NCI-H1694 treated with DMSO at 0.1 percent for 48 hours (cell line): ENCODE measurements around the gene BCO2.
"Not testable (repeated sequence)": the region's sequence is repeated elsewhere in the genome, so short reads cannot be mapped to it uniquely, and the experiment has no call there.

Source experiments
- DNase-seq: peaks from one replicate; lab custom pipeline; 2025; lab: John Stamatoyannopoulos, UW

The BCO2 gene, protein sequence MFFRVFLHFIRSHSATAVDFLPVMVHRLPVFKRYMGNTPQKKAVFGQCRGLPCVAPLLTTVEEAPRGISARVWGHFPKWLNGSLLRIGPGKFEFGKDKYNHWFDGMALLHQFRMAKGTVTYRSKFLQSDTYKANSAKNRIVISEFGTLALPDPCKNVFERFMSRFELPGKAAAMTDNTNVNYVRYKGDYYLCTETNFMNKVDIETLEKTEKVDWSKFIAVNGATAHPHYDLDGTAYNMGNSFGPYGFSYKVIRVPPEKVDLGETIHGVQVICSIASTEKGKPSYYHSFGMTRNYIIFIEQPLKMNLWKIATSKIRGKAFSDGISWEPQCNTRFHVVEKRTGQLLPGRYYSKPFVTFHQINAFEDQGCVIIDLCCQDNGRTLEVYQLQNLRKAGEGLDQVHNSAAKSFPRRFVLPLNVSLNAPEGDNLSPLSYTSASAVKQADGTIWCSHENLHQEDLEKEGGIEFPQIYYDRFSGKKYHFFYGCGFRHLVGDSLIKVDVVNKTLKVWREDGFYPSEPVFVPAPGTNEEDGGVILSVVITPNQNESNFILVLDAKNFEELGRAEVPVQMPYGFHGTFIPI

DNA sequence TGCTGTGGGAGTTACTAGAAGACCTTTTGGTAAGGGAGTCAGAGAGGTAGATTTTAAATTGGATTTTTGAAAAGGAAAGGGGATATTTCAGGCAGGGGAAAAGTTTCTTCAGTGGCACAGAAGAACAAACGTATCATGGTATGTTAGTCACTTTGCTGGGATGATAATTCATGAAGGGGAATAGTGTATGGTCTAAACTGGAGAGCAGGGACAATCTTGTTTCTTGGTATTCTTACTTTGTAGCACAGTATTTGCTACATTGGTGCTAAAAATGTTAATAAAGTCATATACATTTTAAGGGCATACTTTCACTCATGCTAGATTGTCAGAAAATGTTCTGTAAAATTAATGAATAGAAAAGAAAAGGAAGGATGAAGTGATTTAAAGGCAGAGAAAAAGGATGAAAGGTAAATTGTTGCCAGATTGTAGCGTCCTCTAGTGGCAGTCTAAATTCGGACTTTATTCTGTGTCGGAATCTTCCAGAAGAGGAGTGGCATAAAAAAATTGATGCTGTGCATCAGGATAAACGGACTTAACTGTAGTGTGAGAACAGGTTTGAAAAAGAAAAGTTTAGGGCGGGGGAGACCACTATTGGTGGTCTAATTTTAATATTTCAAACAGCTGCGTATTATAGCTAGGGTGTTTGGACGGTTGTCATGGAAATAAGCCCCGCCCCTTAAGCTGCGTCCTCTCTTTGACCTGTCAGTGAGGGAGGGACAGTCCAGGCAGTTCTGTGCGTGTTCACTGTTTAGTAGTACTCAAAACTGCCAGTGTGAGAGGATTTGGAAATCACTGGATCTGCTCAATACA, at the start of gene BCO2:
Gene BCO2 (plus strand): TSS at position 724 of the 810 bp plus-strand sequence. CDS start 90 bp downstream, outside the sequence.
- DNase-seq, result no peak

DNA sequence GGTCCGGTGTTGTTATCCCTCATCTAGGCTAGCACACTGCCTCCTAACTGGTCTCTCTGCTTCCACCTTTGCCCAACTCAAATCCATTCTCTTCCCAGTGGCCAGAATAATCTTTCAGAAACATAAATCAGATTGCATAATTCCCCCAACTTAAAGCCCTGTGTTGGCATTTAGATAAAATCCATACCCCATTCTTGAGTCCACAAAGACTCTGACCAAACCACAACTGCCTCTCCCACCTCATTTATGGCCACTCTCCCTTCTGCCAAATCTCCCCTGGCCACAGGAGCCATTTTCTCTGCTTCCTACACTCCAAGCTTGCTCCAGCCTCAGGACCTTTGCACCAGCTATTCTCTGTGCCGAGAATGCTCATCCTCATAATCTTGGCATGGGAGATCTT, 48.3 kb upstream of the BCO2 start:
- DNase-seq, result no peak

DNA sequence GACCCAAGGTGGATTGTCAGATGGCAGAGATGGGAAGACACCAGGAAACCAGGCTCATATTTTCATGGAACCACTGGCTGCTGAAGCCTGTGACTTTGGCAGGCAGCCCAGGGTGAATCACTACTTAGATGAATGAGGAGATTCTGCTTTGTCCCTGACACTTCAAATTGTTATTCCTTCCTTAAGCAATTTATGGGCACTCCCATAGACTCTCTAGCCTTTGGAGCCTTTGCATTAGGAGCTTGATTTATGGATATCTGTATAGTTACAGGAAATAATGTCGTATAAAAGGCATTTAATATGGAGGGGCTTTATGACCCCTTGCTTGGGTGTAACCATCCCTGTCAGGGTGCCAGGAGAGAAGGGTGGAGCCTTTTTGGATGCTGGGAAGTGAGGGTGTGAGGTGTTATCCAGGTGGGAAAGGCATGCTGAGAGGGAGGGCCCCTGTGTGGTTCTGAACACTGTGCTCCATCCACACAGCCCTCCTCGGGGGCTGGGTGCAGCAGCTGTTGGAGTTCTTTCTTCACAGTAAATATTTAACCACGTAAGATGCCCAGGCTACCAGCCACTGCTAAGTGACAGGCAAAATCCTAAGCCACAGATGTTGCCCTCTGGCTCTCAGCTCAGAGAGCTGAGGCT, 46.7 kb upstream of the BCO2 start:
- DNase-seq, result no peak

DNA sequence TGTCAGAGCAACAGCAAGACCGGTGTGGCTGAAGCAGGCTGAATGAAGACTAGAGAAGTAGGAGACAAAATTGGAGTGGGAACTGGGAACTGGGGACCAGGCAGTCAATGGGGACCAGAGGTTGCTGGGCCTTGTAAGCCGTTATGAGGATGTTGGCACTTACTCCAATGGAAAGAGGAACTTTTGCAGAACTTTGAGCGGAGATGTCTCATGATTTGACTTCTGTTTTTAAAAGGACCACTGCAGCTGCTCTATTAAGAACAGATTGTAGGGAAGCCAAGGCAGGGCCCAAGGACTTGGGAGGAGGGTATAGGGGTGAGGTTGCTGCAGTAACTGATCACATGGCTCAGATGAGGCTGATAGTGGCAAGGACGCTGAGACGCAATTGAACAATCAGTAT, 45.7 kb upstream of the BCO2 start:
- DNase-seq, result no peak

DNA sequence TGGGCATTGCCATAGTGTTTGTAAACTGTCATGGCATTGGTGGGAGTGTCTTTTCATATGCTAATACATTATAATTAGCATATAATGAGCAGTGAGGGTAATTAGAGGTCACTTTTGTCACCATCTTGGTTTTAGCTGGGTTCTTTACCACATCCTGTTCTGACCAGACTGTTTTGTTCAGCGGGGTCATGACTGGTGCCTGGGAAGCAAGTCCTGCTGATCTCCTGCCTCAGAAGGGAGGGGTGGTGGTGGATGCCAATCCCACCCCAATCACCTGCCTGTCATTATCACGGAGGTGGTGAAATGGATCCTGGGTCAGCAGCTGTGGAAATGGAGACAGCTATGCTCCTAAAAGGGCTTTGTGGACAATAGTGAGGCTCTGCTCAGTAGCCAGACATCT, 42.6 kb upstream of the BCO2 start:
- no peak for DNase-seq

DNA sequence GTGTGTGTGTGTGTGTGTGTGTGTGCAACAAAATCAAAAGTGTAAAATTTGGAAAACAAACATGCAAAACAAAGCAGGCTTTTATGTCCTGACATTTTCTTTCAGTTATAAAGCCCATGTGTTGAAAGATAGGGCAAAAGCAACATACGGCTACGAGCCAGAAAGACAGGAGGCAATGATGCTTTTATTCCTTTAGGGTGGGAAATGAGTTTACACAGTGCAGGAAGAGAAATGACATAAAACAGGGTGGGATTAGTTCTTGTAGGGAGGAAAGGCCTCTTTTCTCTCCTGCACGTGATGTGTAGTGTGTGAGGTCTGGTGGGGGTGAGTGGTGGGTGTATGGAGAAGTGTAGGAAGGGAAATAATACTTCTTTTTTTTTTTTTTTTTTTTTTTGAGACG, 40.8 kb upstream of the BCO2 start:
- DNase-seq, result no peak

DNA sequence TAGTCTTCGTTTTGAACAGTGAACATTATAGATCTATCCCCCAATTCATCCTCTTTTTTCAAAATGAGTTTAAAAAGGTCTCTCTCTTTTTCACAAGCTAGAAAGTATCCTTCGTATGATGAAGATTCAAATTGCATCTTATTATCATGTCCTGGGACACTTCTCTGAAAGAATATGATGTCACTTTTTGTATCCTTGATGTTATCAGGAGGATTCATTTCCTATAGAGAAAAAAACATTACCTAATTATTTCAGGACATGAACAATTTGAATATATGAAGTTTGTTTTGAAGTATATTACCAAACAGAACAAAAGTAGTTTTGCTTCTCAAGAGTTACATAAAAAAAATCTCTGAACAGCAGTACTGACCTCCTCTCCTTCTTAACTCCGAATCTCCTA, 31.7 kb upstream of the BCO2 start:
- DNase-seq, result no peak

DNA sequence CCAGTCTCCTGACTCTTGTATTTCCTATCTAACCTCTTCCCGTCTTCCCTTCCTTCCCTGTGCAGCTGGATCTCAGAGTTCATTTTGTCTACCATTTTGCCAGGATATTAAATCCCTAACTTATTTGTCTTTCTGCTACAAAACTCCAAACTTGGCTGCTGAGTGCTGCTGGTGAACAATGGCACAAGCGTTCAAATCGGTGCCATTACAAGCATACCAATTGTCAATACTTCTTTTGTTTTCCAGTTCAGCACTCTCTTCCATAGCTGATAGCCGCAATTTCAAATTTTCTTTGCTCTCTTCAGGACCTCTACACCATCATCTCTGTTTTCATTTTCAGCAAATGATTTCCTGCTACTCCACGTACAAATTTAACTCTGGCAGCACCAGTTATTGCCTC, 24.8 kb upstream of the BCO2 start:
- DNase-seq, result no peak

DNA sequence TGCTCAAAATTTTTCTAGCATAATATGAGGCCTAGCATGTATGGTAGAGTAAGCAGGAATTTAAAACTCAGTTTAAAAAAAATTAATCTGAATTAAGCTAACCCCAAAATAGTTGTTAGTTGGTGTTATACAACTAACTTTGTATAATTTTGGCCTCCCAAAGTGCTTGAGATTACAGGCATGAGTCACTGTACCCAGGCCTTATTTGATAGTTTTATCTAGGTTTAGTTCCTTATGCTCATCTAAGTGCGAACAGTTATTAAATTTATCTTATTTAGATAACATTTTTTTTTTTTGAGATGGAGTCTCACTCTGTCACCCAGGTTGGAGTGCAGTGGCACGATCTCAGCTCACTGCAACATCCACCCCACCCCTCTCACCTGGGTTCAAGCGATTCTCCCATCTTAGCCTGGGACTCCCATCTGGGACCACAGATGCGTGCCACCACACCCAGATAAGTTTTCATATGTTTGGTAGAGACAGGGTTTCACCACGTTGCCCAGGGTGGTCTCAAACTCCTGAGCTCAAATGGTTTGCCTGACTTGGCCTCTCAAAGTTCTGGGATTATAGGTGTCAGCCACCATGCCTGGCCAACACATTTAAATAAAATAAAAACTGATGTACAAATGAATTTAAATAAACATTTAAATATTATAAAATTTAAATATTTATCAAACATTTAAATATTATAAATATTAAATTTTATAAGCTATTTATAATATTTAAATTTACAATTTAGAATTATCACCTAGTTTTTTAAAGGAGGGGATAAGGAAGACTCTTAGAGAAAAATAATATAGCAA, 19.0 kb upstream of the BCO2 start:
- no peak for DNase-seq

DNA sequence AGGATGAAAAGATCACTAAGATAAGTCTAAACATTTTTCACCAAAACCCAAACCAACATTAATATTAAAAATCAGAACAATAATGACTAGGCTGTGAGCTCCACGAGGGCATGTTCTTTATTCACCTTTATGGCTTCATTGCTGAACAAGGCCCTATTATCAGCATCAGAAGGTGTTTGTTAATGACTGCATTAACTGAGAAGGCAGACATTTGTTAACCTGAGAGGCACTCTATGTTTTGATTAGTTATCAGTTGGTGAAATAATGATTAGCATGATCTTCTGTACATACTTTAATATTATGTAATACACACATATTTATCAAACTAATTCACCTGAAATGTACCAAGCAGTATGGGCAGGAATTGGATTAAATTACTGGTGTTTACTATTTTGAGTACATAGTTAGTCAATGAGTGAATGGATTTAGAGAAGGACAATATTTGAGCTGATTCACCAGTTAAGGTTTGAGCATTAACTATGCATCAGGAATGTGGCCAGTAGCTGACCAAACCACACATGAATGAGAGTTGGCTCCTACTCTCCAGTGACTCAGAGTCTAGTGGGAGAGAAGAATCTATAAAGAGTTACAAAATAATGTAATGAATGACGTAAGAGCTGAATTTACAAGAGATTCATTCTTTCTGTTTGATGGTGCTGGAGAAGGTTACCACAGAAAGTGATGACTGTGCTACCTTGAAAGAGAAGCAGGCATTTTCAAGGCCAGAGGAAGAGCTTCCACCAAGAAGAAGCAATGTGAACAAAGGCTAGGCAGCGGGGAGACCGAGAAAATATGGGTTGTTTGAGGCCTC, 18.2 kb upstream of the BCO2 start:
- no peak for DNase-seq

DNA sequence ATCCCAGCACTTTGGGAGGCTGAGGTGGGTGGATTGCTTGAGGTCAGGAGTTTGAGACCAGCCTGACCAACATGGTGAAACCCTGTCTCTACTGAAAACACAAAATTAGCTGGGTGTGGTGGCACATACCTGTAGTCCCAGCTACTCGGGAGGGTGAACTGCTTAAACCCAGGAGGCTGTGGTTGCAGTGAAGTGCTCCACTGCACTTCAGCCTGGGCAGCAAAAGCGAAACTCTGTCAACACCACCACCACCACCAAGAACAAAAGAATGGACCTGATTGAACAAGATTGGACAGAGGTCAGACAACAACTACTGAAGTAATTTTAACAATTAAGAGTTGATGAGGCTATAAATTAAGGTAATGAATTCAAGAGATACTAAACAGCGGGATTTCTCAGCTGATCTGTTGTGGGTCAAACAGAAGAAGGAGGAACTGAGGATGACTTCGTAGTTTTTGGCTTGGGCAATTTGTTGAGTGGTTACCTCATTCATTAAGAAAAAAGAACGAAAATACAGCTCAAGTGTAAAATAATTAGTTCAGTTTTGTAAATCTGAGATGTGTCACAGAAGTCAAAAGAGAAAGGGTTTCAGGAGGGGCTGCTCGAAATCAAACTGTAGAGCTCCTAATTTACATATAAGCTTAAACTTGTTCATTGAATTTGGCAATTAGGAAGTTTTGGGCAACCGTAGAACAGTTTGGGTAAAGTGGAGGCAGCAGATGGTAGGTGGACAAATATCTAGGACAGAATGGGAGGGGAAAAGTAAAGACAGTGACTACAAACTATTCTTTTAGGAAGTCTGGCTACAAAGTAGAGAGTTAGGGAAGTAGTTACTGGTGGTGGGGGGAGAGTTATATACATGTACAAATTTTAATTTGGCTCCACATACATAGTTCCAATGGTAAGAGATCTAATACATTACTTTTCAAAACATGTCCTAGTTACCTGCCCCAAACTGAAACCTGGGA, 15.9 kb upstream of the BCO2 start:
- DNase-seq, result no peak

DNA sequence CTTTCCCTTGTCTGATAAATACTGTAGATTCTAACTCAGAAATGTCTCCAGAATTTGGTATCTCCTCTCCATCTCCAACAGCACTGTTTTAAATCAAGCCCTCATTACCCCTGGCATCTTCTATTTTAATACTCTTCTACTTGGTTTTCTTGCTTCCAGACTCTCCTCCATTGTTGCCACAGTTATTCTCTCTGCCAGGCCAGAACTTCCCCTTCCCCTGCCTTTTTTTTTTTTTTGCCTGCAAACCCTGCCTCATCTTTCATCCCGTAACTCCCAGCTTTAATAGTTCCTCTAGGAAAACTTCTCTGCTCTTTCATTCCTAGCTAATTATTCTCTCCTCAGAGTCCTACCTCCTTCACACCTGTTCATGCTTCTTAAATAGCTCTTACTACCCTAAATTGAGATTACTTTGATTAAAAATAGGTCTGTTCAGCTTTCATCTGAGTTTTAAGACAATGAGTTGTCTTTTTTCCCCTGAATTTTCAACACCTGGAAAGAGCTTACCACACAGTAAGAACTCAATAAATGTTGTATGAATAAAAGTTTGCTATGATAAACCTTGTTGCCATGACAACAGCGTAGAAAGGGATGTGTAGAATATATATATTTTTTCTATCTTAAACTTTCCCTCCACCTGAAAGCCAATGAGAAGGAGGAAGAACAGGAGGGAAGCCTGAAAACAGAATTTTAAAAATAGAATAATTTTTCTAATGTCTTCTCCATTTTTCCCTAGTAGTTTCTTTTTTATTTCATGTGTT, 15.0 kb upstream of the BCO2 start:
- DNase-seq, result no peak

DNA sequence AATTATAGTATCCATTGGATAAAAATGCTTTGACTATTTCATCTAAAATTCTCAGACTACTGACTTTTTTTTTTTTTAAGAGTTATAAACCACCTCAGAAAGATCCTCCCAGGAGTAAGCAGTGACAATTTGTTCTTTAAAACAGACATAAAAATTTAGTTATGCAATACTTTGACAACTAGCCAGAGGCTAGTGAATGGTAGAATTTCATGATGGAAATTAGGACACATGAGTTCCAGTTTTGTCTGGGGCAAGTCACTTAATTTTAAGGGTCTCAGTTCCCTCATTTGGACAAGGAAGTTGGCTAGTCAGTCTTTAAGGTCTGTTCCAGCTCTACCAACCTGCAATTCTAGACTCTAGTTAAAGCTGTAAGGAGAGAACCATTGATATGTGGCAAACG, 14.3 kb upstream of the BCO2 start:
- no peak for DNase-seq

DNA sequence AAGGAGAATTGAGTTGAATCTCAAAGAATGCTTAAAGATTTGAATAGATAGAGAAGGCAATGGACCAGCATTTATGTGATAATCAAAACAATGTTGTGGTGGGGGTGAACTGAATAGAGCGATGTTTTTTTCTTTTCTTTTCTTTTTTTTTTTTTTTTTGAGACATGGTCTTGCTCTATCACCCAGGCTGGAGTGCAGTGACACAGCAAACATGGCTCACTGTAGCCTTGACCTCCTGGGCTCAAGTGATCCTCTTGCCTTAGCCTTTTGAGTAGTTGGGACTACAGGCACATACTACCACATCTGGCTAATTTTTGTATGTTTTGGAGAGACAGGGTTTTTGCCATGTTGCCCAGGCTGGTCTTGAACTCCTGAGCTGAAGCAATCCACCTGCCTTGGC, 13.1 kb upstream of the BCO2 start:
- not testable (repeated sequence) for DNase-seq

DNA sequence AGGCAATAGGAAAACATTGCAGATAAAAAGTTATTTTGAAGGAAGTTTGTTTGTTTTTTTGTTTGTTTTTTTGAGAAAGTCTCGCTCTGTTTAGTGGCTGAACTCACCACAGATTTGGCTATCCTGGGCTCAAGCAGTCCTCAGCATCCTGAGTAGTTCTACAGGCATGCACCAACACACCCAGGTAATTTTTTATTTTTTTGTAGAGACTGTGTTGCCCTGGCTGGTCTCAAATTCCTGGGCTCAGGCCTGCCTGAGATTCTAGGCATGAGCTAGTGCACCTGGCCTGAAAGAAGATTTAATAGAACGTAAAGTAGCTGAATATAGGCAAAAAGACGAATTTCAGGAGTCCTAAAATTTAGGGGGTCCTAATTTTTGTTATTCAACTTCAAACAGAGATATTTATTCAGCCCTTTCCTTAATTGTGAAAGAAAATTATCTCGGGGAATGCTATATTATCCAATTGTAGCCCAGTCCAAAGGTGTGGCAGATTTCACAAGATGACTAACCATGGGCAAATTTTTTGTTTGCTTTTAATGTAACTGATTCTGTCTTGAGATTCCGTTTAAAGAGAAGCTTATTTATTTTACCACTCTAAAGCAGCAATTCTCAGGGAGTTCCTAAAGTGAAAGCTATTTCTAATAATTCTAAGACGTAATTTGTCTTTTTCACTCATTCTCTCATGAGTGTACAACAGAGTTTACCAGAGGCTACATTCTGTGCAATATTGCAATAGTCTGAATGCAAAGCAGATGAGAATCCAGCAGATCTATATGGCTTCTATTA, 12.4 kb upstream of the BCO2 start:
- DNase-seq, result no peak

DNA sequence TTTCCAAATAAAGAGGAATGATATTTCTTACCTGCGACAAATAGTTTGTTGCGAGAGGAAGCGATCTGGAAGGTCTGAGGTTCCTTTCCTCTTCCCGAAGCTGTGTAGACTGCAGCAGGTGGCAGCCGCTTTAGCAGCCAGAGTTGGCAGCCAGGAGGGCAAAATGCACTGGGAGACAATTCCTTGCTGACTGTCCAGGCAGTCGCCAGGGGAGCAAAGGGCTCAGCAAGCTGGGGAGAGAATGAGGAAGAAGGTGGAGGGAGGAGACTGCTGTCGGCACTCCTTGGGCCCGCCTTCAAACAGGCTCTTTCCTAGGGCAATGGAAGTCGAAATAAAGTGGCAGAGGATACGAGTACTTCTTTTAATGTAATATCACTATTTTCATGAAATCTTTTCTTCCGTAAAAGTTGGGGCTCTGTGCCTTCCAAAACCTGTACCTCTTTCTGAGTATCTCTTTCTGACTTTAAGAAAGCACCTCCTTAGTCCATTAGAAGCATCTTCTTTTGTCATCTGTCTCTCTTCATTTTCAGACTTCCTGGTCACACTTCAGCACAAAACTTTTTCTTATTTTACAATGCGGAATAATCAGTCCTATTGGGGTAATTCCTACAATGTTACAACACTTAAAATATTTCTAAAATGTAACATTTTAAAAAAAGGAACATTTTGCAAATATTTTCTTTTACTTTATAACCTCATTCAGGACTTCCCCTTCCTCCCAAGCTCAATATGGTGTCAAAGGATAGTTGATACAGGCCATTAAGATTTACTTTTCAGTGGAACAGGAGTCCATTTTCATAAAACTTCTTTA, 11.2 kb upstream of the BCO2 start, which contains the start of gene IL18:
Gene IL18 (minus strand): TSS at position 220 of the 811 bp plus-strand sequence. CDS start 9,041 bp downstream, outside the sequence.
- DNase-seq, result no peak

DNA sequence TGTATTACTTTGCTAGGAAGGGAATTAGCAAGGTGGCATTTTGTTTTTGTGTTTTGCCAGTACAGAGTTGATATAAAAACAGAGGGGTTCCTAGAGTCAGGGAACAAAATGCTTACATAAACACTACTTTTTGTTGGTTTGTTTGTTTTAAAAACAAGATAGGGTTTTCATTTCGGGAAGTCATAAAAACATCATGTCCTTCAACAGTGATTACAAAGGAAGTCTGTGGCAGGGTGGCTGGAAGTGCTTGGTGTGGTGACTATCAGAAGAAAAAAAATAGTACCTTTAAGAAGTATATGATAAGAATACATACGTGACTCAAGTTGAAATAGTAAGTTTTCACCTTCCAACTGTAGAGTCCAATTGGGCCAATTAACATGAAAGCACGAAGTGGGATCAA, 10.3 kb upstream of the BCO2 start:
- DNase-seq, result no peak
